Measurements from ENCODE around the gene VSTM4. TPM values are rescaled to one million over a fixed set of nuclear protein-coding genes. Genes with fewer than 3 reads are reported as not detected.

VSTM4 gene
- total RNA-seq, 2 donors from 2014 or later: 6.9 to 36.0 TPM

GRCh38 chr10:49044293-49045193, 70.8 kb downstream of the VSTM4 start:
- no peak for DNase-seq (ENCODE audit: low spot score)
- intact Hi-C loops (cut with DNase I): no loop called here
- Histone ChIP-seq H3K4me3 (no peak overlapping the region), H3K36me3 (no peaks in the 10 kb centered on the region), H3K4me1 (replicated peaks) (no peaks in the 10 kb centered on the region), H3K27ac (no peak overlapping the region), H3K9me3 (no peaks in the 10 kb centered on the region), H3K27me3 (replicated peaks; ENCODE audit: insufficient read depth) (no peaks in the 10 kb centered on the region)
- TF ChIP-seq POLR2AphosphoS5 (IDR thresholded peaks at IDR 0.05) (no peak), CTCF (IDR thresholded peaks at IDR 0.05) (no peak), POLR2A (IDR thresholded peaks at IDR 0.05) (no peak)
- WGBS: 46% methylated on average over 5 of the region's 5 CpGs

GRCh38 chr10:49040601-49041000, 74.7 kb downstream of the VSTM4 start:
- no peaks in the 10 kb centered on the region for H3K9me3 ChIP-seq
- no peak for DNase-seq (ENCODE audit: low spot score)
- H3K4me3 ChIP-seq: no peak overlapping the region
- TF ChIP-seq CTCF (IDR thresholded peaks at IDR 0.05) (no peak), POLR2A (IDR thresholded peaks at IDR 0.05) (no peak), POLR2AphosphoS5 (IDR thresholded peaks at IDR 0.05) (no peak)
- H3K36me3 ChIP-seq: no peaks in the 10 kb centered on the region
- no peaks in the 10 kb centered on the region for H3K27me3 ChIP-seq (replicated peaks; ENCODE audit: insufficient read depth)
- intact Hi-C loops (cut with DNase I): no loop called here
- no peaks in the 10 kb centered on the region for H3K4me1 ChIP-seq (replicated peaks)
- no peak overlapping the region for H3K27ac ChIP-seq
- WGBS: 67% methylated on average over 4 of the region's 4 CpGs

- Histone ChIP-seq H3K4me3 (no peak overlapping the region), H3K27me3 (replicated peaks; ENCODE audit: insufficient read depth) (no peaks in the 10 kb centered on the region), H3K9me3 (no peaks in the 10 kb centered on the region), H3K36me3 (no peaks in the 10 kb centered on the region), H3K4me1 (replicated peaks) (no peaks in the 10 kb centered on the region), H3K27ac (no peak overlapping the region)
- no peak for DNase-seq (ENCODE audit: low spot score)
- intact Hi-C loops (cut with DNase I): no loop called here
- TF ChIP-seq POLR2A (IDR thresholded peaks at IDR 0.05) (no peak), POLR2AphosphoS5 (IDR thresholded peaks at IDR 0.05) (no peak)
- 92% methylated on average over 7 of the region's 7 CpGs for WGBS
Observed at GRCh38 chr10:49039409-49039808, 75.9 kb downstream of the VSTM4 start.

- Histone ChIP-seq H3K27me3 (replicated peaks; ENCODE audit: insufficient read depth) (no peaks in the 10 kb centered on the region), H3K4me3 (no peak overlapping the region), H3K27ac (no peak overlapping the region), H3K36me3 (no peaks in the 10 kb centered on the region), H3K9me3 (no peaks in the 10 kb centered on the region), H3K4me1 (replicated peaks) (no peaks in the 10 kb centered on the region)
- no peak for DNase-seq (ENCODE audit: low spot score)
- WGBS: 89% methylated on average over 5 of the region's 5 CpGs
- TF ChIP-seq POLR2AphosphoS5 (IDR thresholded peaks at IDR 0.05): no peak
- TF ChIP-seq CTCF (IDR thresholded peaks at IDR 0.05): no peak
- TF ChIP-seq POLR2A (IDR thresholded peaks at IDR 0.05): no peak
- intact Hi-C loops (cut with DNase I): no loop called here
Observed at GRCh38 chr10:49038711-49039110, 76.6 kb downstream of the VSTM4 start.

- TF ChIP-seq POLR2A (IDR thresholded peaks at IDR 0.05) (no peak), CTCF (IDR thresholded peaks at IDR 0.05) (no peak), POLR2AphosphoS5 (IDR thresholded peaks at IDR 0.05) (no peak)
- no peak for DNase-seq (ENCODE audit: low spot score)
- no peaks in the 10 kb centered on the region for H3K4me1 ChIP-seq (replicated peaks)
- WGBS: 92% methylated on average over 7 of the region's 7 CpGs
- no peak overlapping the region for H3K4me3 ChIP-seq
- no peak overlapping the region for H3K27ac ChIP-seq
- no peaks in the 10 kb centered on the region for H3K36me3 ChIP-seq
- H3K9me3 ChIP-seq: no peaks in the 10 kb centered on the region
- H3K27me3 ChIP-seq (replicated peaks; ENCODE audit: insufficient read depth): no peaks in the 10 kb centered on the region
- intact Hi-C loops (cut with DNase I): no loop called here
Observed at GRCh38 chr10:49037187-49037586, 78.1 kb downstream of the VSTM4 start.
